Ishikawa (cell line): ENCODE measurements around the gene SLC39A10.
A peak's percentile ranks its signal among the peaks of the same experiment; 100 is the strongest.

Source experiments
- CEBPB ChIP-seq: IDR thresholded peaks from 2 replicates; pipeline ENCODE4 v1.6.1; 2012
- EP300 ChIP-seq: IDR thresholded peaks from 2 replicates; pipeline ENCODE4 v1.6.1; 2012; ENCODE audit warnings: borderline replicate concordance
- MAX ChIP-seq: IDR thresholded peaks from 2 replicates; pipeline ENCODE4 v1.6.1; 2012
- TAF1 ChIP-seq: IDR thresholded peaks from 2 replicates; pipeline ENCODE4 v1.6.1; 2012; ENCODE audit warnings: low read depth, mild to moderate bottlenecking

- peak; percentile 80; the same call in 1 of the 2 replicates for TF ChIP-seq TAF1
- peak; percentile 70 for TF ChIP-seq MAX
- no peak; the same call in 1 of the 2 replicates for TF ChIP-seq EP300
- TF ChIP-seq CEBPB, result no peak; the same call in 1 of the 2 replicates
Observed at GRCh38 chr2:195656859-195657633, at the start of gene SLC39A10.
